HG02678 (cell line): ENCODE data around the gene MPP4.

Experiments
- ATAC-seq: cut with Tn5 transposase; IDR thresholded peaks from one replicate; pipeline ENCODE4 v1.9.1; 2021; ENCODE audit warnings: mild to moderate bottlenecking, moderate library complexity; ENCODE audit not compliant: unreplicated experiment

Gene MPP4

DNA sequence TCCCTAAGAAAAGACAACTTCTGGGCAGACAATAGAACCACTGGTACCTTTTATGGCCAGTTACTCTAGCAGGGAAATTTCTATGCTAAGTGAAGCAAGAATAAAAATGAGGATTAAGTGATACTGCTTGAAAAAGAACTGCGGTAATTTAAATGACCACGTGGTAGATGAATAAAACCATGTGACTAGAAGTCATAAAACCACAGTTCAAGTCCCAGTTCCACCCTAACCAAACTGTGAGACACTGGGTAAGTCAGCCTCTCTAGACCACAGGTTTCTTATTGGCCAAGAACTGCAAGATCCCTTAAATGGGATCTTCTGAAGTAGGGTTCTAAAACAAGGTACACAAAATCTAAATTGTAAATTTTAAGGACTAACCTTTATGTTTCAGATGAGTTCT lies 67.9 kb downstream of the MPP4 start:
- ATAC-seq: no peak

DNA sequence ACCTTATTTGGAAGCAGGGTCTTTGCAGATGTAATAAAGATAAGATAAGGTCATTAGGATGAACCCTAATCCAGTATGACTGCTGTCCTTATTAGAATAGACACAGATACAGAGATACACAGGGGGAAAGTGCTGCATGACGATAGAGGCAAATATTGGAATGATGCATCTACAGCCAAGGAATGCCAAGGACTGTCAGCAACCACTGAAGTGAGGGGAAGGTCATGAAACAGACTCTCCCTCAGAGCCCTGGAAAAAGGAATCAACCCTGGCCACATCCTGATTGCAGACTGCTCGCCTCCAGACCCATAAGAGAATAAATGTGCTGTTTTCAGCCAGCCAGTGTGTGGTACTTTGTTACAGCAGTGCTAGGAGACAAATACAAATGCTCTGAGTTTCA lies 69.9 kb downstream of the MPP4 start:
- no peak for ATAC-seq

DNA sequence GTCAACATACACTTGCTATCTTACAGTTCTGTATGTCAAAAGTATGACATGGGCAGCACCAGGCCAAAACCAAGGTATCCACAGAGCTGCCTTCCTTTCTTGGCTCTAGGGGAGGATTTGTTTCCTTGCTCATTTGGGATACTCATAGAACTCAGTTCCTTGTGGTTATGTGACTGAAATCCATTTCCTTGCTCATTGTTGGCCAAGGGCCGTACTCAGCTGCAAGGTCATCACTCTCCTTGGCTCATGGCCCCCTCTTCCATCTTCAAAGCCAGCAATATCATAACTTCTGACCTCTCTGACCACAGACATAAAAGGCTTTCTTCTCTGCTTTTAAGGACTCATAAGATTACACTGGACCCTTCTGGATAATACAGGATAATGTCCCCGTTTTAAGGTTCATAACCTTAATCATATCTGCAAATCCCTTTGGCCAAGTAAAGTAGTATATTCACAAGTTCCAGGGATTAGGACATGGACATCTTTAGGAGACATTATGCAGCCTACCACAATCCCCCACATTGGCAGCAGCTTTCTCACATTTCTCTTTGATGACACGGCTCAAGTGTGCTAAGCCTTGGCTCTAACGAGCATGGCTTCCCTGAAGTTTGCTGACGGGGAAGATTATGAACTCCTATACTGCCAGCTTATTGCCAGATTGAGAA lies 76.0 kb downstream of the MPP4 start:
- ATAC-seq: no peak

DNA sequence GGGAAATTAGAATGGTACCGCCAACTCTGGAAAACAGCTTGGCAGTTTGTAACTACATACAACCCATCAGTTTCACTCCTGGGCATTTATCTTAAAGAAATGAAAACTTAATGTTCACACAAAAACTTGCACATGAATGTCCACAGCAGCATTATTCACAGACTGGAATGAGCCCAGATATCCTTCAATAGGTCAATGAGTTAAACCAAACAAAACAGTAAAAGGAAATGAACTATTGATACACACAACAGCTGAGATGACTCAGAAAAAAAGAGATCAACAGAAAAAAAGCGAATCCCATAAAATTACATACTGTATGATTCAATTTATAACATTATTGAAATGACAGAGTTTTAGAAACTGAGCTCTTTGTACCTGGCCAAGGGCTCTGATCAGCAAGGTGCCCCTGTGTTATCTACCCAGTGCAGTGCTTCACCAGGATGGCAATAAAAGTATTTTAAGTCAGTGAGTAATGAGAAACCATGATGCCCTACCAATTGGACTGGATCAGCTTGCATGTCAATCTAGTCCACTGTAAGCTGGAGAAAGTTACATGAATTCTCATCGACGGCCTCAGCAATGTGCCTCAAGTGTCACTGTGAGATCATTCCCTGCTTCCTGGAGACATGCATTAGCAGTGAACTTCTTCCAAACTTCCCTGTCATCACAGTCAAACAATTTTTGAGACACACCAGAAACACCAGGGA lies 77.0 kb downstream of the MPP4 start:
- no peak for ATAC-seq

DNA sequence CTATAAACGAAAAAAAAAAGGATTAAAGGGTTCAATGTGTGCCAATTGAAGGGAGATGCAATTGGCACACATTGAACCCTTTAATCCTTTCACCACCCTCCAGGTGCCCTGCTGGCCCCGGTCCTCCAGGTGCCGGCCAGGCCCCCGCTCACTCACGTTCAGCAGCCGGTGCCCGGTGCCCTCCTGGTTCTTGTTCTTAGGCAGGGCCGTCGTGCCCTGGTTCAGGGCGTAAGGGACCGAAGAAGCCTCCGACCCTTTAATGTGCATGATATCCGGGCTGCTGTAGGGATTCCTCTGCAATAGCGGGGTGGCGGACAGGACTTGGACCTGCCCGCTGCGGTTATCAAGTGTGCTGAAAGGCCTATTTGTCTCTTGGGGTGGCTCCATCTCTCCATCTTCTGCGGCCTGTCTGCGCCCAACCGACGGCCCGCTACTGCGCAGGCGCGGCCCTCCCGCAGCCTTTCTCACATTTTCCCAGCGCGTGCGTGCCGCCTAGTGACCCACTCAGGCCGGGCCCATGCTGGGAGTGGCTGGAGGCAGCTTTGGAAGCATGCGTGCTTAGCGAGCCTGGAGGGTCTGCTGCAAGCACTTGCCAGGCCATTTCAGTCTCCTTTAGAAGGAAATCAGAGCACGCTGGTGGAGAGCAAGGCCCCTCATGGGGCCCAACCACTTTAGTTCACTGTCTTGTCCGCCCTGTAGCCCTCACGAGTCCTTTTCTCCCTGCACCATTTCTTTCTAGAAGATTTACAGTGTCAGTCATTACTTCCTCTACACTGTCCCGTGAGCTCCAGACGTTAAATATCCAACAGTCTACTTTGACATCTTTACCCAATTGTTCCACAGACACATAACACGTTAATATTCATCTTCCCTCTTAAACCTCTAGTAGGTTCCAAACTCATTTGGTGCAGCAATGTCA lies 79.4 kb downstream of the MPP4 start:
- ATAC-seq: no peak

DNA sequence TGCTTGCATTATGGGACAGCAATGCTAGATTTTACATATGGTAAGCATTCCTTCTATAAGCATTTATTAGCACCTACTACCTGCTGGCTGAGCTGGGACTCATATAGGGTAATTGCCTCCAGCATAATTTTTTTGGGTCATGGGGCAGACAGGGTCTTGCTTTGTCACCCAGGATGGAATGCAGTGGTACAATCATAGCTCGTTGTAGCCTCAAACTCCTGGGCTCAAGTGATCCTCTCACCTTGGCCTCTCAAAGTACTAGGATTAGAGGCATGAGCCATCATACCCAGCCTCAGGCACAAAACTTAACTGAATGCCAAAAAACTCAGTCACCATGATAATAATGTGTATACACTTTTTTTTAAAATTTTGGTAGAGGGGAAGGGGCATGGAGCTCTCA lies 90.4 kb downstream of the MPP4 start:
- no peak for ATAC-seq

DNA sequence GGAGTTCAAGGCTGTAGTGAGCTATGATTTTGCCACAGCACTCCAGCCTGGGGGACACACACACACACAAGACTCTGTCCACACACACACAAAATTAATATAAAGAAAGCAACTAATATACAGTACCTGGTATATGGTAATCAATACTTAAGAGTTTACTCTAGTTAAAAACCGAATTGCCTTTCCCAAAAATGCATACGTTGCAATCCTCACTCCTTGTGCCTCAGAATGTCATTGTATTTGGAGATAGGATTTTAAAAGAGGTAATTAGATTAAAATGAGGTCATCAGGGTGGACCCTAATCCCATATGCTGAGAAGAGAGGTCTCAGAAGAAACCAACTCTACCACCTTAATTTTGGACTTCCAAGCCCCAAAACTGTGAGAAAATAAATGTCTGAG lies 90.9 kb downstream of the MPP4 start:
- no peak for ATAC-seq

DNA sequence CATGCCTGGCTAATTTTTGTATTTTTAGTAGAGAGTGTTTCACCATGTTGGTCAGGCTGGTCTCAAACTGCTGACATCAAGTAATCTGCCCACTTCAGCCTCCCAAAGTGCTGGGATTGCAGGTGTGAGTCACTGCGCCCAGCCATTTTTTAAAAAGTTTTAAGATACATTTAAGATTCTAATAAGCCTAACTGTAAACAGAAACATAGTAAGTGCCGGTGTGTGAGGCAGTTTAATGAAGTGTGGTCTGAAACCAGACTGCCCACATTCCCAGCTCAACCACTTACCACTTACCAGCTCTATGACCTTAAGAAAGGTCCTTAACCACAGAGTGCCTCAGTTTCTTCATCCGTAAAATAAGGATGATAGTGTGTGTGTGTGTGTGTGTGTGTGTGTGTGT lies 97.5 kb downstream of the MPP4 start:
- no peak for ATAC-seq

DNA sequence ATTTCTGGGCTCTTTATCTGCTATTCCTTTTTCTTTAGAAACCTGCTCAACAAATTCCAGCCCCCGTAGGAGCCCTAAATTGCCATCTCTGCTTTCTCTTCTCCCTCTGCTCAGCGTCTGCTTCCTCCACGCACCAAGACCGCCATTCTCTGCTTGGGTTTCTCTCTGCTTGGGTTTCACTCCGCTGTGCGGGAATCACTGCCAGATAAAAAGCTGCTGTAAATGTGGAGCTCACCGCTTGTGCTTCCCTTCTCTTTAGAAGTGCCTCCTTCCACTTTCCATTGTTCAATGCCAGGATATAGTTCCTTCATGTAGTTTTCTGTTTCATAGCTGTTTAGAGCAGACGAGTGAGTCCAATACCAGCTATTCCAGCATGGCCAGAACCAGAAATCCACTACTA lies 101.0 kb downstream of the MPP4 start:
- no peak for ATAC-seq
